HK-2 (cell line): ENCODE data around the gene MOCOS.

Experiments
- DNase-seq: peaks from one replicate; pipeline ENCODE4 v3.0.0-alpha.2; 2018; ENCODE audit not compliant: unreplicated experiment

The MOCOS gene

DNA sequence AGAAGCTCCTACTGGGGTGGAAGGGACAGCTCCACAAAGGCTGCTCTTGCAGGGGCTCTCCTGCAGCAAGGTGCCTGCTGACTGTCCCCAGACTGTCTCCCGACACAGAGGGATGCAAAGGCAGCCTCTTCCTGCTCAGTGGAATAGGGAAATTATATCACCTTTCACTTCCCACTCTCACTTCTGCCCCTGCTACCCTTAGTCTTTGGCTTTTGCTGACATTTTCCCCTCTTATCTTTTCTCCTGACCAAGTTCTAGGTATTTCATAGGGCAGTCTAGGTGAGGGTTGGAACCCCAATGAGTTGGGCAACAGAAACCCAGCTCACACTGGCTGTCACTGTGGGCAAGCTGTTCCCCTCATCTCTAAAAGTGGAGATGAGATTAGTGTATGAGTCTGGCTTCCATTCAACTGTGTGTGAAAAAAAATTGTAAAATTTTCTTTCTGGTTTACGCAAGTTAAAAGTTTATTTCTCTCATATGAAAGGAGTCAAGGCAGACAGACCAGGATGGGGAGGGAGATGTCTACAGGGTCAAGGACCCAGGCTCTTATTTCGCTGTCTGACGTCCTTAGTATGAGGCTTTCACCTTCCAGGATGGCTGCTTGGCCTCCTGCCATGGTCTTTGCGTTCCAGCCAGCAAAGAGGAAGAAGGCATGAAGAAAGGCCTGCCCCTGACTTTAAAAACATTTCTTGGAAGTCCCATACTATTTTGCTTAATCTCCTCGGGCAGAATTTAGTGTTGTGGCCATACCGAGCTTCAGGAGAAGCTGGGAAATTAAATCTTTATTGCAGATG lies 7.5 kb upstream of the MOCOS start:
- DNase-seq, result no peak

DNA sequence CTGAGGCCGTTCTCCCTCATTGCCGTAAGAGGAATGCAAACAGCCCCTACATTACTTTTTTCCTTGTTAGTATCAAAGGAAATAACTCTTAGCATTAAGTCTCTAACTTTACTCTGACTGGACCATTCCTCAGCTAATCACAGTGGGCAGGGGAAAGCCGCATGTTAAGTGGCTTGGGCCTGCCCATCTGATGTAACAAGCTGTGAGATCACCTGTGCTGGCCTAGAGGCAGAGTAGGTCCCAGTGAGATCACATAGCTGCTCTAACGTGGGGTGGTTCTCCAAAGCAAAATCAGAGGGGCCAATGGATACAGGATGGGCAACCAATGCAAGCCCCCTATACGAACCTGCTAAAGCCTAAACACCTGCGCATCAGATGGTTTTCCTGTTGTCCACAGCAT lies 5.9 kb upstream of the MOCOS start:
- DNase-seq, result no peak

DNA sequence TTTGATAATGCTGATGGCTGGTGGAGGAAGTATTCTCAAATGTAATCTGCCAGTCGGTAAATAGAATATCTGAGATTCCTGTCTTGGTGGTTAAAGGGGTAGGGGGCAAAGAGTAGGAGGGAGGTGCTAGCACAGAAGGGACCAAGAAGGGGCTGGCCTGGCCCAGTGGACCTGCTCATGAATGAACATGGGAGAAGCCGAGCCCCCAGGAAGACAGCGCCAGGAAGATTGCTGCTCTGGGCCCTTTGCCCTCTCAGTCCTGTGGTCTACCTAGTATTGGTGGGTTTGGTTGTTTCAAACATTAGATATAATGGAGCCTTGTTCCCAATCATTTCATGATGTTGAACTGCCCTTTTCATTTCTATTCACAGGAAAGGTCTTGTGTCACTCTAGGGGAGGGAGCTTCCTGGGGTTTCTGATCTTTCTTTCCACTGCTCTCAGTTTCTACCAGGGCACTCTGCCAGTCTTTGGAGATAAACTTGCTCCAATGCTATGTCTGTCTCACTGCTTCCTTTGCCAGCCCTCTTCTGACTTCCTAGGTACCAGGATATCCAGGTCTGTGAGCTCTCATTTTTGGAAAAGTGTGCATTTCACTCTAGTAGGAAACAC lies 5.3 kb upstream of the MOCOS start:
- no peak for DNase-seq

DNA sequence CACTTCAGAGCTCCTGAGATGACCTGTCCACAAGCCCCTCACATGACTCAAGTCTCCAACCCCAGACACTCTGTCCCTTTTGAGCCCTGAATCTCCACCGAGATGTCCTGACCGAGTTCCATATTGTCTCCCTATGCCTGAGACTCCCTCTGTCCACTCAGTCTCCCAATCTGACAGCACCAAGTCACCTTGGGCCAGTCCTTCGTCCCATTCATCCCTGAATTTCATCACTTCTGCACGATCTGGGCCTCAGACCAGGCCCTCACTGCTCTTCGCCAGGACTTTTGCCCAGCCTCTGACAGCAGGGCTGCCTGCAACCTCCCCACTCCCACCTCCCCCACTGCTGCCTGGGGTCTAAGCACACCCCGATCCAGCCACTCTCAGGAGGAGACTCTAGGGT lies 4.3 kb upstream of the MOCOS start:
- no peak for DNase-seq

DNA sequence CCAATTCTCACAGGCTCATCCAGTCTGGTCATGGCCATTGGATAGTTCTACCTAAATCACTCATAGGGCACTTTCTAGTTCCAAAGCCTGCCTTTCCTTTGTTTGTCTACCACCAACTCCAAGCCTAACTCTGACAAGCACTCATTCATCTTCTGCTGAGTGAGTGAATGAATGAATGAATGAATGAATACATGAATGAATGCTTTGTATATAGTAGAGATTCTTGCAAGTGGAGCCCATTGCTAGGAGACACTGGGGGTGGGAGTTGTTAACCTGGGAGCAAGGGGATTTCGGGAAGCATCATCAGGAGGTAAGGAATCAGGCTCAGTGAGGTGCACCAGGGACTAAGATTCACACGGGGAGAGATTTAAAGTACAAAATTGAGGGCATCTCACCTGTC lies 3.3 kb upstream of the MOCOS start:
- no peak for DNase-seq

DNA sequence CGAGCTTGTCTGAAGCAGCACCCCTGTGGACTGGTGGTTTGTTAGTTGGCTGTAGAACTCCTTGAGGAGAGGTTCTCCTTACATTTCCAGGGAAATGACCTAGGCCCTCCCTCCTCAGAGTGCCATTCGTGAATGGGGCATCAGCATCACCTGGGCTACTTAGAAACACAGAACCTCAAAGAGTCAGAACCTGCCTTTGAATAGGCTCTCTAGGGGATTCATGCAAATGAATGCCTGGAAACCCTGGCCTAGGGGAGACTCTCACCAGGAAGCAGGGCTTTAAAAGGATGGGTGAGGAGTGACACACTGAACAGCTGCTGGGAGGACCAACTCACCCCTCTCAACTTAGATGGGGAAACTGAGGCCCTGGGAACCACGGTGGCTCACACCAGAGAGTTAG lies 2.1 kb upstream of the MOCOS start:
- no peak for DNase-seq

DNA sequence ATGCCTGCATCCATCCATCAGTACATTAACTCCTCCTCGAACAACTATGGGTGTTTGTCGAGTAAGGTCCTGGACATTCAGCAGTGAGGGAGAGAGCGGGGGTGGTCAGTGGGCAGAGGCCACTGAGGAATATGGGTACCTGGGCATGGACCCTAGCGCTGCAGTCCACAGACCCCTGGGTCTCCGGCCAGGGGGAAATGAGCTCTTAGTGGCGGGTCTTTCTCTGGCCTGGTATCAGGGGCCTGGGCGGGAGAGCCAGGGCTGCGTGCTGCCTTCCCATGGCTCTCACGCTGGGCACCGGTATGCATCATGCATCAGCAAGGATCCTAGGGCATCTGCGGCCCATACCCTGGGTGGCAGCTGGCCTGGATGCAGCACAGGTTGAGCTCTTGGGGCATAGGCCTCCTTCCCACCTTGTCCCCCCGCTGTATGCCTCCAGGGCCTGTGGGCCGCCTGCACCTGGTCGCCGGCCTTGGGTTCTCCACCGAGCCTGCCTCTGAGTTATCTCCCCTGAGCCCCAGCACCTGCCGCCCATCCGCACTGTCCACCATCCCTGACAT lies 1.3 kb upstream of the MOCOS start:
- DNase-seq, result no peak

DNA sequence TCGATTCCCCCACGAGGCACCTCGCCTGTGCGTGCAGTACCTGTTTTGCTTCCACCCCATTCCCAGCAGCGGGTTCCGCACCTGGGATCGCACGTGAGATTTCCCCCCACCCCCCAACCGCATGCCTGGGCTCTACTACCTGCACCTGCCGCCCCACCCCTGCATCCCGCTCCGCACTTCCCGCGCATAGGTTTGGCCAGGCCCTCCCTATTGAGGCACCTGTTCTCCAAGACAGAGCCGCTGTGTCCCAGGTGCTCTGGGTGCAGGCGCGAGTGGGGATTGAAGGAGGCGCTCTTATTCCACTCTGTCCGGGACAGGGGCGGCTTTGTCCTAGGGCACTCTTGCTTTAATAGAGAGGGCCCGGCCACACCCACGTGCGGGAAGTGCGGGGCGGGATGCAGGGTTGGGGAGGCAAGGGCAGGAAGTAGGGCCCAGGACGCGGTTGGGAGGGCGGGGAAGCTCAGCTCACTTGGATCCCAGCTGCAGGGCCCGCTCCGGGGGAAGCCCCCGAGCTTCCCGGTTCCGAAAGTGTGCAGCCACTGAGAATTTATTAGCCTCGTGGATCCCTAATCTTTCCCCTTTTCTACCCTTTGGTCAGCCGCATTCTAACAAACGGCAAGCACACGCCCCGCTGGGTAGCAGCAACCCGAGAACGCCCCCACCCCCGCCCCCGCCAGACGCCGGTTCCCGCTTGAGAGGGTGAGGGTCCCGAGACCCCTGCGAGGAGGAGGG lies 670 bp upstream of the MOCOS start:
- peak; percentile 35 for DNase-seq

DNA sequence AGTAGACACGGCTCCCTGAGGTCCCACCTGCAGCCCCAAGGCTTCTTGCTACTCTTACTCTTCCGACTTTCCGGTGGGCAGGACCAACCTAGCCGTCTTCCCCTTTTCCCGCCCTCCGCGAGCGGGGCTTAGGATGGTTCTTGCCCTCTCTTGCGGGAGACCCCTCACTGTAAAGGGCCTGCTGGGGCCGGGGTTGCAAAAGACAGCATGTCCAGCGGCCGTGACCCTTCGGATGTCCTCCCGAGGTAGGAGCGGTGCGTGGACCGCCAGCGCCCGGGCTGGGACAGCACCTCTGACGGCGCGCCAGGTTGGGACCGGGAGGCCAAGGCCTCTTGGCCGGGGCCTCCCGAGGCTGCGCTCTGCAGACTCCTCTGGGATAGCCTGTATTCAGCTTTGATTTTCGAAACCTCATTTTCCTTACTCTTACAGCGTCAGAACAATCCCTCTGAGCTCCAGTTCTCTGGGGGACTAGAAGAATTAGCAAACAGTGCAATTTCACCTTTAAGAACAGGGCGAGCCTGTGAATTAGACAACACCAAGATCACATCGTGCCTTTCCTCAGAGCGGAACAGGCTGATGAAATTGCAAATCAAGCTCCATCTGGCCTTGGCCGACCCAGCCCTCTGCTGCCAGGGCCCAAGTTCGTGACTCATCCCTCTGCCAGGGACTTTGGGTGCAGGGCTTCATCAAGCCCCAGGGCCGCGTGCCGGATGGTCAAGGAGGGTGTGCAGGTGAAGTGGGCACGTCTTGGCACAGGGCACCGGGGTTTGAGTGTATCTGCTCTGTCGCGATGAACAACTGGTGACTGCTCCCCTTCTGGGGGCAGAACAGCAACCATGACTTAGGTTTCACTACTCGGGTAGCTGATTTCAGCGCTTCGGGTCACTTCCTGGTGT lies 777 bp downstream of the MOCOS start:
- peak; percentile 61 for DNase-seq

DNA sequence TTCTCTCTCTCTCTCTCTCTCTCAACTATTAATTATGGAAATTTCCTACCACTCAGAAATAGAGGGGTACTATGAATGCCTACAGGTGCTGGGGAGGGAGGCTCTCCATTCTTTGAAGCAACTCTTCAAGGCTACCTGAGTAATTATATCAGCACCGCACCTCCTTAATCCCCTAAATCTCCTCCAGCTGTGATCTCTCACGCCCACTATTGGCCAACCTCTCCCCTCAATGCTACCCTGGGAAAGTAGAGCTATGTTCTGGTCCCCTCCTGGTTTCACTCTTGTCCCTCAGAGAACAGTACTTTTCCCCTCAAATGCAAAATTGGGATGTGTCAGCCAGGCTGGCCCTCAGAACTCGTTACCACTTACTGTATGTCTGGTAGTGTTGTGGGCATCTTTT lies 1.6 kb downstream of the MOCOS start:
- no peak for DNase-seq

DNA sequence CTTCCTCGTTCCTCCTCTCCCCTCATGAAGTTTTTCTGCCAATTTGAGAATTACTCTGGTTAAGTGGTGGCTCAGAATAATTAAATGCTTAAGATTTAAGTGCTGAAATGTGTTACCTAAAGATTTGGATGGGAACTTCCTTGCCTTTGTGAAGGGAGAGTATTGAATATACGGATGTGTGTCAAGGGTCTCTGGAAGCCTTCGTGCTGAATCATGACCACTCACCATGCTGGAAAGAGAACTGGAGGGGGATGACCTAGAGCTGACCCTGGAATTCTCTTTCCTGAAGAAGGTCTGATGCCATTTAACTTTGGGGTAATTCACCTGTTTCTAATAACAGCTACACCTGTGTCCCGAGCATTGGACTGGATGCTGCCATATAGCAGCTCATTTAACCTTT lies 2.2 kb downstream of the MOCOS start:
- DNase-seq, result no peak

DNA sequence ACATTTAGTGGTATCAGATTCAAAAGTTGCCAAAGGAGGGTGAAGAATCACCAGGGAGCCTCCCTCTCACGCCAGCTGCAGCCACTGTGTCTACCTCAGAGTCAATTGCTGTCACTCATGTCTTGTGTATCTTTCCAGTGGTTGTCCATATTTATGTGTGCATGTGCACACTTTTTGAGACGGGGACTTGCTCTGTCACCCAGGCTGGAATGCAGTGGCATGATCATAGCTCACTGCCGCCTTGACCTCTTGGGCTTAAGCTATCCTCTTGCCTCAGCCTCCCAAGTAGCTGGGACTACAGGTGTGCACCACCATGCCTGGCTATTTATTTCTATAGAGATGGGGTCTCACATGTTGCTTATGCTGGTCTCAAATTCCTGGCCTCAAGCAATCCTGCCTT lies 4.0 kb downstream of the MOCOS start:
- DNase-seq, result no peak

DNA sequence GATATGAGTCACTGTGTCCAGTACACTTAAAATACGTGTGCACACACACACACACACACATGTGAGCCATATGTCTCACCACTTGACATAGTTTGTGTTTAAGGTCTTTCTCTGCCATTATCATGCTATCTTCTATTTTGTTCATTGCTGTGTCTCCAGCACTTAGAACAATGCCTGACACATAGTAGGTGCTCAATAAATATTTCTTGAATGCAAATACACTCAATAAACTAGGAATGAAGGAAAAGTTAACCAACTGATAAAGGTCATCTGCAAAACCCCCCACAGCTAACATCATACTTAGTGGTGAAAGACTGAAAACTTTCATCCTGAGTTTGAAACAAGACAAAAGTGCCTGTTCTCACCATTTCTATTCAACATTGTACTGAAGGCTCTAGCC lies 4.4 kb downstream of the MOCOS start:
- no peak for DNase-seq

DNA sequence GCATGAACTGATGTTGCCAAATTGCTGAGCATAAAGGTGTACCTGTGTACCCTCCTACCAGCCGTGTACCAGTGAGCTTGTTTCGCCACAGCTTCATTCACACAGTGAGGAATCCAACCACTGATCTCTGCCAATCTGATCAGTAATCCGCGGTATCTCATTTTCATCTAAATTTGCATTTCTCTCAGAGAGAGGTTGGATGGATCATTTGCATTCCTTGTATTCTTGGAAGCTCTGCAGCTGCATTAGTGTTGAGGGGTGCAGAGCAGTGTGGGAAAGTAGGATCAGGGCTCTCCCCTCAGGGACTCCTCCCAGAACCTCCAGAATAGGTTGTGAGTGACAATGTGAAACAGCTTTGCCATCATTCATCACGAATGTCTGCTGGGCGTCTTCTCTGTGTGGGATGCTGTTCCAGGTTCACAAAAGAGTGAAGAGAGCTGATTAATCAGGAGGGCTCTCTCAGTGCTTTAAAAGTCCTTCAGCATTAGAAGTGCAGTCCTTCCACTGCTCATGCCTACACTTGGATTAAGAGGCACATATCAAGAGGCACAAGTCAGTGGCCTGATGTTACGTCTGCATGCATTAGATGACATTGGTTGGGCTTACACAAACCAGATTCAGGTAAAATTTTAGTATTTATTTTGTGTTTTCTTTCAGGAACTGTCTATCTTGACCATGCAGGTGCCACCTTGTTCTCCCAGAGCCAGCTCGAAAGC lies 7.5 kb downstream of the MOCOS start:
- DNase-seq, result no peak

DNA sequence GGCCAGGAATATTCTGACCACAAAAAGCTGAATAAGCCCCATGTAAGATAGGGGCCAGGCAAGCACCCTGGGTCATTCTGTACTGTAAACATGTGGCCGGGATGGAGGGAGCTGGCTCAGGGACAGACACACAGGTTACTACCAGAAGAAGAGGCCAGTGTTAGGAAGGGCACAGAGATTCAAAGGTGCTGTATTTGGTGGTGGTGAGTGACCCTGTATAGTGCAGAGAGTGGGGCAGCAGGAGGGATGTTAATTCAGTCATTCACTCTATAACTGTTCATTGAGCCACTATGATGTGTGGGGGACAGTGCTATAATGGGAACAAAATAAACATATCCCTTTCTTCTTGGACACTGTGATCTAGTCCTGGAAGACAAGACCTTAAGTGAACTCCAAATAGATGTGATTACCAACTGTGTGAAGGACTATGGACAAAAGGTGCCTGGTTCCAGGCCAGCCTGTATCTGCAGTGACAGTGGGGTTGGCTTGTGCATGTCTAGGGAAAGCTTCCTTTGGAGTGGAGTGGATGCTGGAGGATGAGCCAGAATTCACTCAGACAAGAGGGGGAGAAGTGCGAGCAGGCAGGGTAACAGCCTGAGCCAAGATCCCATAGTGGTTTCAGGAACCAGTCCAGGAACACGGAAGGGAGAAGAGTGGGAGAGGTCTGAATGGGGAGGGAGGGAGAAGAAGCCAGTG lies 8.3 kb downstream of the MOCOS start:
- no peak for DNase-seq

DNA sequence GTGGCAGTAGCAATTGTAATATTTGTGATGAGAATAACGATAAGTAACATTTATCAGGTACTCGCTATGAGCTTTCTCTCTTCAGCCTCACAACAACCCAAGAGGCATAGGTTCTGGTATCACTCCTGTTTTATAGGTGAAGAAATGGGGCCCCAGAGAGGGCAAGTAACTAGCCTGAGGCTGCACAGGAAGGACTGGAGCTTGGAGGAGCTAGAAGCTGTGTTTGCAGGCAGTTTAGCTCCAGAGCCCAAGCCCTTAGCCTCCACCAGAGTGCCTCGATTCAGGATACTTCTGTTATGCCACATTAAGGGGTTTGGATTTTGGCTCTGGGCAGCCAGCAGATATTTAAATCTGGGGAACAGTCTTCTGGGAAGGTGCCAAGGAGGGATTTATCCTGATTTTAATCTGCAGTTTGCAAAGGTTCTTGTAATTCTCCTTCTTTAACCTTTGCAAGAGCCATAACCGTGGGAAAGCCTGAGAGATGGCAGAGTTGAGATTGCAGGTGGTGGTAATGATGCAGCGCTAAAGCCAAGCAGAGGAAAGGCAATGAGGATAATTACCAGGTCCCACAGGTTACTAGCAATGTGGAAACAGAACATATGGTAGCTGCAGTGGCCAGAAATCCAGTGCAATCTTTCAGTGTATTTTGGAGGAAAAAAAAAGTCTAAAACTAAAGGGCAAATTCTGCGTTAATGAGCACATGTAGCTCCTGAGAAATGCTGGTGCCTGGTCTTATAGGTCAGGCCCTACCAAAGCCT lies 9.1 kb downstream of the MOCOS start:
- DNase-seq, result no peak

DNA sequence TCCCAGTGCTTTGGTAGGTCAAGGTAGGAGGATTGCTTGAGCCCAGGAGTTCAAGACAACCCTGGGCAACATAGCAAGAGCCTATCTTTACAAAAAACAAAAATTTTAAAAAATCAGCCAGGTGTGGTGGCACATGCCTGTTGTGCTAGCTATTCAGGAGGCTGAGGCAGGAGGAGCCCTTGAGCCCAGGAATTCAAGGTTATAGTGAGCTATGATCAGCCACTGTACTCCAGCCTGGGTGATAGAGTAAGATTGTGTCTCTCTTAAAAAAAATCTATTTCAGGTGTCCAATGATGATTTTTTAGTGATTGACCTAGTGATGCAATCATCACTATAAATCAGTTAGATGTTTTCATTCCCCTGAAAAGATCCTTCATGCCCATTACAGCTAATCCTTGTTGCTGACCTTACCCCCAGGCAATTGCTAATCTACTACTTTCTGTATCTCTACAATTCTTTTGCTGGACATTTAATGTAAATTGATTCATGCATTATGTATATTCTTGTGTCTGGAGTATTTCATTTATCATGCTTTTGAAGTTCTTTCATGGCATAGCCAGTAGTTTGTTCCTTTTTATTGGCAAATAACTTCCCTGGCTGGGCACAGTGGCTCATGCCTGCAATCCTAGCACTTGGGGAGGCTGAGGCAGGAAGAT lies 10.3 kb downstream of the MOCOS start:
- no peak for DNase-seq

DNA sequence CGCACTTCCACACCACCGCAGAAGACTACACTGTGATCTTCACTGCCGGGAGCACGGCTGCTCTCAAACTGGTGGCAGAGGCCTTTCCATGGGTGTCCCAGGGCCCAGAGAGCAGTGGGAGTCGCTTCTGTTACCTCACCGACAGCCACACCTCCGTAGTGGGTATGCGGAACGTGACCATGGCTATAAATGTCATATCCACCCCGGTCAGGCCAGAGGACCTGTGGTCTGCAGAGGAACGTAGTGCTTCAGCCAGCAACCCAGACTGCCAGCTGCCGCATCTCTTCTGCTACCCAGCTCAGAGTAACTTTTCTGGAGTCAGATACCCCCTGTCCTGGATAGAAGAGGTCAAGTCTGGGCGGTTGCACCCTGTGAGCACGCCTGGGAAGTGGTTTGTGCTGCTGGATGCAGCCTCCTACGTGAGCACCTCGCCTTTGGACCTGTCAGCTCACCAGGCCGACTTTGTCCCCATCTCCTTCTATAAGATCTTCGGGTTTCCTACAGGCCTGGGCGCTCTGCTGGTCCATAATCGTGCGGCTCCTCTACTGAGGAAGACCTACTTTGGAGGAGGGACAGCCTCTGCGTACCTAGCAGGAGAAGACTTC lies 12.5 kb downstream of the MOCOS start:
- no peak for DNase-seq

DNA sequence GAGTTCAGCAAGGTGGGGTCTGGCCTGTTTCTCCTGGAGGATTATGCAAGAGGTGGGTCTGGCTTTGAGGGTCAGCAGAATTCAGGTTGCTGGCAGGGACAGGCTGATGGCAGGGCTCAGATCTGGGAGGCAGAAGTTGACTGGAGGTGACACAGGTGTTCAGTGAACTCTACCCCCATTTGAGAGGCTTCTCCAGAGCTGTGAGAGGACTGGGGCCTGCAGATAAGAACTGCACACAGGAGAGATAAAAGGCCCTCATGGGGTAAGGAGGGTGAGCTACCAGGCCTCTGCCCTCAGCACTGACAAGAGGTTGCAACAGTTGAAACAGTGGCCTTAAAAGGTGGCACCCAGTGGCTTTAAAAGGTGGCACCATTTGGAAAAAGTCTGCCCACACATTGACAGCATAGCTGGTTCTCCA lies 13.1 kb downstream of the MOCOS start:
- DNase-seq, result no peak
